IgD-negative memory B cell (primary cell): ENCODE measurements around the gene GALNT12. TPM values are rescaled to one million over a fixed set of nuclear protein-coding genes. Genes with fewer than 3 reads are reported as not detected.

Experiments used
- H3K27ac Mint-ChIP-seq, 3 donors: one replicate each; pipeline ENCODE4 v1.8.0; 2020 to 2022; ENCODE audit warnings: mild to moderate bottlenecking in 3 of 3, mixed read lengths in 3 of 3, moderate library complexity in 1 of 3
- H3K27me3 Mint-ChIP-seq: one replicate; pipeline ENCODE4 v1.8.0; 2021; ENCODE audit warnings: mixed read lengths
- H3K36me3 Mint-ChIP-seq: one replicate; pipeline ENCODE4 v1.8.0; 2020; ENCODE audit warnings: mild to moderate bottlenecking, mixed read lengths
- H3K4me1 Mint-ChIP-seq, 3 donors: one replicate each; pipeline ENCODE4 v1.8.0; 2020 to 2022; ENCODE audit warnings: mixed read lengths in 3 of 3, mild to moderate bottlenecking in 1 of 3
- H3K4me3 Mint-ChIP-seq, 4 donors: one replicate each; pipeline ENCODE4 v1.8.0; 2020 to 2022; ENCODE audit warnings: mild to moderate bottlenecking in 4 of 4, mixed read lengths in 4 of 4, moderate library complexity in 3 of 4
- H3K9me3 Mint-ChIP-seq, 3 donors: one replicate each; pipeline ENCODE4 v1.8.0; 2020 to 2021; ENCODE audit warnings: mixed read lengths in 3 of 3, mild to moderate bottlenecking in 1 of 3
- polyA plus RNA-seq: library from polyadenylated mRNA; unstranded; fragments of 300-500 nt; fragmentation: Illumina TruSeq; gene quantifications from one replicate; pipeline ENCODE4 v1.2.3, GENCODE V29; 2021

The GALNT12 gene
- 0.90 TPM for polyA plus RNA-seq

GRCh38 chr9:98807070-98807813 is at the start of gene GALNT12:
Gene GALNT12, plus strand, starts transcription at chr9:98807670. Its CDS starts 29 bp downstream, at chr9:98807699.
- peak within 1 kb of the TSS; percentile 80 to 97 (median 91) for H3K4me3 Mint-ChIP-seq
- H3K9me3 Mint-ChIP-seq: no peaks in the 10 kb centered on the region
- H3K27me3 Mint-ChIP-seq: peaks cover 11% of the 10 kb centered on the region
- H3K36me3 Mint-ChIP-seq: peaks cover 1% of the 10 kb centered on the region
- peaks cover 12 to 17% (median 12%) of the 10 kb centered on the region in 3 donors for H3K4me1 Mint-ChIP-seq
- H3K27ac Mint-ChIP-seq: peak within 1 kb of the TSS in 1 of 3 donors; percentile 53

- Mint-ChIP-seq H3K36me3 (peaks cover 20% of the 10 kb centered on the region), H3K4me1 (no peaks in the 10 kb centered on the region), H3K27ac (no peak overlapping the region)
Measured at GRCh38 chr9:98760231-98760630, 47.2 kb upstream of the GALNT12 start.

GRCh38 chr9:98763986-98764745 is 43.3 kb upstream of the GALNT12 start:
- peaks cover 13% of the 10 kb centered on the region for H3K36me3 Mint-ChIP-seq
- peaks cover 3 to 9% (median 6%) of the 10 kb centered on the region in 3 donors for H3K9me3 Mint-ChIP-seq
- no peak overlapping the region for H3K4me3 Mint-ChIP-seq
- no peaks in the 10 kb centered on the region for H3K4me1 Mint-ChIP-seq
- no peak overlapping the region for H3K27ac Mint-ChIP-seq
- no peaks in the 10 kb centered on the region for H3K27me3 Mint-ChIP-seq

More at GRCh38 chr9:98760231-98760630, 47.2 kb upstream of the GALNT12 start:
- no peak overlapping the region for H3K4me3 Mint-ChIP-seq
- no peaks in the 10 kb centered on the region for H3K27me3 Mint-ChIP-seq
- H3K9me3 Mint-ChIP-seq: peaks cover 4 to 16% (median 11%) of the 10 kb centered on the region in 3 donors

GRCh38 chr9:98765256-98765655 is 42.2 kb upstream of the GALNT12 start:
- H3K9me3 Mint-ChIP-seq: peaks cover 0 to 3% (median 2%) of the 10 kb centered on the region in 3 donors
- no peak overlapping the region for H3K27ac Mint-ChIP-seq
- no peak overlapping the region for H3K4me3 Mint-ChIP-seq
- H3K36me3 Mint-ChIP-seq: peaks cover 20% of the 10 kb centered on the region
- no peaks in the 10 kb centered on the region for H3K27me3 Mint-ChIP-seq
- H3K4me1 Mint-ChIP-seq: no peaks in the 10 kb centered on the region

- no peak overlapping the region for H3K4me3 Mint-ChIP-seq
- peaks cover 27% of the 10 kb centered on the region for H3K36me3 Mint-ChIP-seq
- H3K27ac Mint-ChIP-seq: no peak overlapping the region
- no peaks in the 10 kb centered on the region for H3K4me1 Mint-ChIP-seq
- H3K27me3 Mint-ChIP-seq: no peaks in the 10 kb centered on the region
- peaks cover 0 to 3% (median 2%) of the 10 kb centered on the region in 3 donors for H3K9me3 Mint-ChIP-seq
Measured at GRCh38 chr9:98766586-98766985, 40.9 kb upstream of the GALNT12 start.

GRCh38 chr9:98767196-98767595 is 40.3 kb upstream of the GALNT12 start:
- peaks cover 27% of the 10 kb centered on the region for H3K36me3 Mint-ChIP-seq
- H3K9me3 Mint-ChIP-seq: peaks cover 0 to 3% (median 2%) of the 10 kb centered on the region in 3 donors
- H3K27me3 Mint-ChIP-seq: no peaks in the 10 kb centered on the region
- H3K4me3 Mint-ChIP-seq: no peak overlapping the region
- H3K27ac Mint-ChIP-seq: no peak overlapping the region
- no peaks in the 10 kb centered on the region for H3K4me1 Mint-ChIP-seq

- Mint-ChIP-seq H3K9me3 (peaks cover 0 to 3% (median 2%) of the 10 kb centered on the region in 3 donors), H3K36me3 (peaks cover 25% of the 10 kb centered on the region), H3K4me1 (no peaks in the 10 kb centered on the region), H3K27me3 (no peaks in the 10 kb centered on the region), H3K4me3 (no peak overlapping the region), H3K27ac (no peak overlapping the region)
Measured at GRCh38 chr9:98767915-98768314, 39.6 kb upstream of the GALNT12 start.

- Mint-ChIP-seq H3K36me3 (peaks cover 25% of the 10 kb centered on the region), H3K9me3 (peaks cover 0 to 3% (median 2%) of the 10 kb centered on the region in 3 donors), H3K4me1 (no peaks in the 10 kb centered on the region), H3K4me3 (no peak overlapping the region), H3K27ac (no peak overlapping the region), H3K27me3 (no peaks in the 10 kb centered on the region)
Measured at GRCh38 chr9:98768344-98768743, 39.1 kb upstream of the GALNT12 start.

- Mint-ChIP-seq H3K4me1 (no peaks in the 10 kb centered on the region), H3K36me3 (peaks cover 27% of the 10 kb centered on the region), H3K4me3 (no peak overlapping the region), H3K27ac (no peak overlapping the region), H3K27me3 (no peaks in the 10 kb centered on the region), H3K9me3 (no peaks in the 10 kb centered on the region)
Measured at GRCh38 chr9:98770717-98771116, 36.8 kb upstream of the GALNT12 start.

- Mint-ChIP-seq H3K4me1 (peaks cover 0 to 1% (median 1%) of the 10 kb centered on the region in 3 donors), H3K9me3 (no peaks in the 10 kb centered on the region), H3K27ac (no peak overlapping the region), H3K36me3 (peaks cover 27% of the 10 kb centered on the region), H3K4me3 (no peak overlapping the region), H3K27me3 (no peaks in the 10 kb centered on the region)
Measured at GRCh38 chr9:98771209-98771874, 36.1 kb upstream of the GALNT12 start.

- Mint-ChIP-seq H3K27me3 (no peaks in the 10 kb centered on the region), H3K9me3 (no peaks in the 10 kb centered on the region), H3K4me3 (no peak overlapping the region), H3K4me1 (peaks cover 0 to 1% (median 1%) of the 10 kb centered on the region in 3 donors), H3K36me3 (peaks cover 28% of the 10 kb centered on the region), H3K27ac (peak overlapping the region in 1 of 3 donors; percentile 44)
Measured at GRCh38 chr9:98772364-98773155, 34.9 kb upstream of the GALNT12 start.

GRCh38 chr9:98773721-98774120 is 33.7 kb upstream of the GALNT12 start:
- Mint-ChIP-seq H3K27me3 (no peaks in the 10 kb centered on the region), H3K9me3 (no peaks in the 10 kb centered on the region), H3K4me3 (no peak overlapping the region), H3K4me1 (peaks cover 0 to 1% (median 1%) of the 10 kb centered on the region in 3 donors), H3K36me3 (peaks cover 28% of the 10 kb centered on the region), H3K27ac (no peak overlapping the region)

GRCh38 chr9:98774746-98775145 is 32.7 kb upstream of the GALNT12 start:
- Mint-ChIP-seq H3K4me1 (peaks cover 0 to 1% (median 1%) of the 10 kb centered on the region in 3 donors), H3K36me3 (peaks cover 28% of the 10 kb centered on the region)

GRCh38 chr9:98775831-98776441 is 31.5 kb upstream of the GALNT12 start:
- Mint-ChIP-seq H3K4me3 (no peak overlapping the region), H3K4me1 (peaks cover 0 to 1% (median 1%) of the 10 kb centered on the region in 3 donors), H3K27ac (no peak overlapping the region), H3K27me3 (no peaks in the 10 kb centered on the region), H3K36me3 (peaks cover 21% of the 10 kb centered on the region), H3K9me3 (no peaks in the 10 kb centered on the region)

More at GRCh38 chr9:98774746-98775145, 32.7 kb upstream of the GALNT12 start:
- no peaks in the 10 kb centered on the region for H3K27me3 Mint-ChIP-seq
- H3K4me3 Mint-ChIP-seq: no peak overlapping the region
- no peaks in the 10 kb centered on the region for H3K9me3 Mint-ChIP-seq
- H3K27ac Mint-ChIP-seq: no peak overlapping the region
